Measurements from ENCODE around the gene NDRG3. TPM values are rescaled to one million over a fixed set of nuclear protein-coding genes. Genes with fewer than 3 reads are reported as not detected.

NDRG3 gene
- total and polyA plus RNA-seq, 2 of the 8 experiments (the other 6 are each of a cell fraction or from before 2014, with no cell fraction given), result 25.7 to 32.3 TPM

GRCh38 chr20:36677422-36677771 lies 68.5 kb downstream of the NDRG3 start:
- no peaks in the 10 kb centered on the region for H4K20me1 ChIP-seq (replicated peaks in 1 of 2; ENCODE audit: control insufficient read depth in 1 of 2, insufficient read depth in 2 of 2, low read length in 2 of 2)
- WGBS, 2 experiments (ENCODE audit: extremely low coverage in 1 of 2, insufficient coverage in 1 of 2, insufficient read length in 1 of 2, insufficient replicate concordance in 2 of 2, low coverage in 1 of 2, low lambda C conversion rate in 2 of 2, missing lambda C conversion rate in 1 of 2), result 51% methylated on average over 8 of the region's 8 CpGs; no CpG with 5 or more reads in 1 of the 2 experiments
- H3K27ac ChIP-seq (ENCODE audit: low read depth, low read length), result peak overlapping the region; percentile 58
- peaks cover 3% of the 10 kb centered on the region; the same call in 1 of the 2 replicates for H3K23me2 ChIP-seq (ENCODE audit: low read depth, low read length)
- H3K4me2 ChIP-seq (ENCODE audit: insufficient read depth in 1 of 2, low read depth in 2 of 2, low read length in 2 of 2), result peak overlapping the region; percentile 53 to 77
- DNase-seq (ENCODE audit: low read depth in 1 of 2, low spot score in 2 of 2) (no peak), FAIRE-seq (no peak)
- no peak overlapping the region for H4K8ac ChIP-seq (ENCODE audit: extremely low read depth, insufficient read depth, low read length)
- ChIA-PET CTCF (ENCODE audit: partially characterized antibody) (interaction anchor here (1.3 to 2.1 kb wide), 8 partner anchors 12 to 85 kb away, joined by 3 to 12 read pairs (median 4); partner anchors contain the start of gene RAB5IF), POLR2A (ENCODE audit: partially characterized antibody) (interaction anchor here (0.6 to 3.9 kb wide), 41 partner anchors 11 to 214 kb away, joined by 3 to 33 read pairs (median 4); partner anchors contain the start of genes DSN1, NDRG3 and RAB5IF)
- no peak overlapping the region for H2AK5ac ChIP-seq (ENCODE audit: low read depth, low read length)
- H4K91ac ChIP-seq (replicated peaks; ENCODE audit: insufficient read length, low read length), result no peak overlapping the region
- no peak overlapping the region for H3K4ac ChIP-seq (replicated peaks; ENCODE audit: insufficient read length, low read depth, low read length)
- no peak overlapping the region for H2BK15ac ChIP-seq (ENCODE audit: low read length)
- H2BK120ac ChIP-seq (replicated peaks; ENCODE audit: low read depth, low read length), result no peak overlapping the region
- H3K4me1 ChIP-seq (replicated peaks in 1 of 4; ENCODE audit: control insufficient read depth in 3 of 4, insufficient read depth in 4 of 4, low read length in 3 of 4), result peaks cover 0 to 5% (median 2%) of the 10 kb centered on the region in 4 experiments; a peak in 4 of 7 replicates
- H3K79me2 ChIP-seq (ENCODE audit: control insufficient read depth in 1 of 2, insufficient read depth in 2 of 2, low read length in 2 of 2), result no peaks in the 10 kb centered on the region
- no peak overlapping the region for H2BK20ac ChIP-seq (ENCODE audit: low read length)
- H3K18ac ChIP-seq (ENCODE audit: extremely low read depth, low read length), result peak overlapping the region; percentile 72; the same call in 1 of the 2 replicates
- no peaks in the 10 kb centered on the region for H3K79me1 ChIP-seq (ENCODE audit: low read depth, low read length)
- peak overlapping the region; percentile 12 to 72 (median 61) for H3K4me3 ChIP-seq (ENCODE audit: extremely low read depth in 1 of 4, insufficient read depth in 2 of 4, low read depth in 3 of 4, low read length in 4 of 4)
- H3K27me3 ChIP-seq (replicated peaks in 1 of 4; ENCODE audit: control insufficient read depth in 3 of 4, extremely low read depth in 1 of 4, insufficient read depth in 3 of 4, low read length in 3 of 4), result no peaks in the 10 kb centered on the region
- H2AFZ ChIP-seq (ENCODE audit: low read length), result no peak overlapping the region
- no peak overlapping the region for H3K14ac ChIP-seq (ENCODE audit: insufficient read length)
- H3K56ac ChIP-seq (replicated peaks; ENCODE audit: insufficient read length, low read depth, low read length), result no peak overlapping the region
- peaks cover 0 to 4% (median 0%) of the 10 kb centered on the region in 4 experiments; a peak in 1 of 8 replicates for H3K36me3 ChIP-seq (ENCODE audit: control insufficient read depth in 2 of 4, insufficient read depth in 4 of 4, low read length in 3 of 4)
- peak overlapping the region; percentile 27 for H4K5ac ChIP-seq (ENCODE audit: insufficient read length, low read depth, low read length)
- peak overlapping the region; percentile 41; the same call in 1 of the 2 replicates for H2BK5ac ChIP-seq (ENCODE audit: low read depth, low read length)
- H3K9ac ChIP-seq (replicated peaks in 1 of 4; ENCODE audit: extremely low read depth in 1 of 4, low read depth in 3 of 4, low read length in 3 of 4), result peak overlapping the region in 1 of 4 experiments; percentile 11; a peak in 1 of 7 replicates
- no peak overlapping the region for H2BK12ac ChIP-seq (ENCODE audit: low read depth, low read length)
- H3K23ac ChIP-seq (ENCODE audit: insufficient read length), result no peak overlapping the region
- no peaks in the 10 kb centered on the region for H3K9me3 ChIP-seq (ENCODE audit: insufficient read depth in 2 of 2, low read depth in 1 of 2, low read length in 1 of 2)
- TF ChIP-seq ZNF274 (IDR thresholded peaks at IDR 0.05; ENCODE audit: borderline replicate concordance, extremely low read depth, low read length), result no peak
- no peak for TF ChIP-seq CTCF (IDR thresholded peaks at IDR 0.05; ENCODE audit: control extremely low read depth in 1 of 3, insufficient read depth in 1 of 3, low read depth in 1 of 3, low read length in 3 of 3)
- TF ChIP-seq GTF2F1 (IDR thresholded peaks at IDR 0.05; ENCODE audit: borderline replicate concordance, low read depth, low read length), result peak; percentile 94
- no peak for TF ChIP-seq RXRA (IDR thresholded peaks at IDR 0.05; ENCODE audit: insufficient read depth, low read depth, low read length)
- no peak for TF ChIP-seq RBBP5 (IDR thresholded peaks at IDR 0.05; ENCODE audit: borderline replicate concordance, low read depth, low read length)
- peak; percentile 97 for TF ChIP-seq TBP (IDR thresholded peaks at IDR 0.05; ENCODE audit: low read depth, low read length)
- no peak for TF ChIP-seq SAP30 (IDR thresholded peaks at IDR 0.05; ENCODE audit: insufficient read depth, insufficient replicate concordance, low read length)
- no peak for TF ChIP-seq MAX (IDR thresholded peaks at IDR 0.05)
- TF ChIP-seq RFX5 (IDR thresholded peaks at IDR 0.05; ENCODE audit: borderline replicate concordance, low read depth, low read length), result no peak
- TF ChIP-seq CREB1 (IDR thresholded peaks at IDR 0.05), result no peak; the same call in 1 of the 2 replicates

All from H1 (cell line).